ENCODE data around the gene NFATC2IP.

The NFATC2IP gene

DNA sequence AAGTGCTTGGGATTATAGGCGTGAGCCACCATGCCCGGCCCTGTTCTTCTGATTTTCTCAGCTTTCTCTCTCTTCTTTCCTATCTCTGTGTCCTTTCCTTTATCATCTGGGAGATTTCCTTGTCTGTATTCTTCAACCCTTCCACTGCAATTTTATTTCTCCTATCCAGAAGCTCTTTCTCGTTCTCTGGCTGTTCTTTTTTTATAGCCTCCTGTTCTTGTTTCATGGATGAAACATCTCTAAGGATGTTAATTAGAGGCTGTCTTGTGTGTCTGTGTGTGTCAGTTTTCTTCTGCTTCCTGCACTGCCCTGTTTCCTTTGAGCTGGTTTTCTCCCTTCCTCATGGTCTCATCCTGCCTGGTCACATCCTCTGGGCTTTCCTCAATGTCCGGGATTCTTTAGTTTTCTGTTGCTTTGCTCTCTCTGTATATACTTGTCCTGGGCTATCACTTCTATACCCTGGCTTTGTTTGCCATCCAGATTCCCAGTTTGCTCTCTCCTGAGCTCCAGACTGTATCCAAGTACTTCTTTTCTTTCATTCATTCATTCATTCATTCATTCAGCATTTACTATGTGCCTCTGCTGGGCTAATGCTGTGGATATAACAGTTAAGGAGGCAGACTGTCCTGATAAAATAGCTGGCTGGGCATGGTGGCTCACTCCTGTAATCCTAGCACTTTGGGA lies 36.6 kb downstream of the NFATC2IP start:
- H3K4me3 ChIP-seq (ENCODE audit: low read depth, low read length) = no peak overlapping the region
- no peak for DNase-seq (ENCODE audit: low read depth, low spot score)
- in situ Hi-C loops (cut with HindIII; ENCODE audit: low sequenced_read_pairs) = no loop called here
- TF ChIP-seq, protein P1, sequence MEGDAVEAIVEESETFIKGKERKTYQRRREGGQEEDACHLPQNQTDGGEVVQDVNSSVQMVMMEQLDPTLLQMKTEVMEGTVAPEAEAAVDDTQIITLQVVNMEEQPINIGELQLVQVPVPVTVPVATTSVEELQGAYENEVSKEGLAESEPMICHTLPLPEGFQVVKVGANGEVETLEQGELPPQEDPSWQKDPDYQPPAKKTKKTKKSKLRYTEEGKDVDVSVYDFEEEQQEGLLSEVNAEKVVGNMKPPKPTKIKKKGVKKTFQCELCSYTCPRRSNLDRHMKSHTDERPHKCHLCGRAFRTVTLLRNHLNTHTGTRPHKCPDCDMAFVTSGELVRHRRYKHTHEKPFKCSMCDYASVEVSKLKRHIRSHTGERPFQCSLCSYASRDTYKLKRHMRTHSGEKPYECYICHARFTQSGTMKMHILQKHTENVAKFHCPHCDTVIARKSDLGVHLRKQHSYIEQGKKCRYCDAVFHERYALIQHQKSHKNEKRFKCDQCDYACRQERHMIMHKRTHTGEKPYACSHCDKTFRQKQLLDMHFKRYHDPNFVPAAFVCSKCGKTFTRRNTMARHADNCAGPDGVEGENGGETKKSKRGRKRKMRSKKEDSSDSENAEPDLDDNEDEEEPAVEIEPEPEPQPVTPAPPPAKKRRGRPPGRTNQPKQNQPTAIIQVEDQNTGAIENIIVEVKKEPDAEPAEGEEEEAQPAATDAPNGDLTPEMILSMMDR (IDR thresholded peaks at IDR 0.05; ENCODE audit: low read depth, low read length) = no peak

DNA sequence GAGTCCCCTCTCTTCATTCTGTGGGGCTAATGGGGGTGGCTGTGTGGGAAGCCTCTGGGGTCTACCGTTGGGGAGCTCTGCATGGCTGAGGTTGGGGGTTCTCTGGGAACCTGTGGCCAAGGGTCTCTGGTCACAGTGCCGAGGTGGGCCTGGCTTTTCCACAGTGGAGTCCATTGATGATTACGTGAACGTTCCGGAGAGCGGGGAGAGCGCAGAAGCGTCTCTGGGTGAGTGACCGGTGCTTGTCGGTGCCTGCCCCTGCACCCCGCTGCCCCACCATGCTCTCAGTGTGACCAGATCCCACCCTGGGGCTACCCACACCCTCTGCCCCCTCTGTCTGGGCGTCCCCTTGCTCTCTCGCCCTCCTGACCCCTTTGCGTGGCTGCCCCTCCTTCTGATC lies 38.6 kb downstream of the NFATC2IP start:
- no peak overlapping the region for H3K4me3 ChIP-seq (ENCODE audit: low read depth, low read length)
- TF ChIP-seq, protein P1 (IDR thresholded peaks at IDR 0.05; ENCODE audit: low read depth, low read length) = no peak
- in situ Hi-C loops (cut with HindIII; ENCODE audit: low sequenced_read_pairs) = no loop called here
- DNase-seq (ENCODE audit: low read depth, low spot score) = no peak

DNA sequence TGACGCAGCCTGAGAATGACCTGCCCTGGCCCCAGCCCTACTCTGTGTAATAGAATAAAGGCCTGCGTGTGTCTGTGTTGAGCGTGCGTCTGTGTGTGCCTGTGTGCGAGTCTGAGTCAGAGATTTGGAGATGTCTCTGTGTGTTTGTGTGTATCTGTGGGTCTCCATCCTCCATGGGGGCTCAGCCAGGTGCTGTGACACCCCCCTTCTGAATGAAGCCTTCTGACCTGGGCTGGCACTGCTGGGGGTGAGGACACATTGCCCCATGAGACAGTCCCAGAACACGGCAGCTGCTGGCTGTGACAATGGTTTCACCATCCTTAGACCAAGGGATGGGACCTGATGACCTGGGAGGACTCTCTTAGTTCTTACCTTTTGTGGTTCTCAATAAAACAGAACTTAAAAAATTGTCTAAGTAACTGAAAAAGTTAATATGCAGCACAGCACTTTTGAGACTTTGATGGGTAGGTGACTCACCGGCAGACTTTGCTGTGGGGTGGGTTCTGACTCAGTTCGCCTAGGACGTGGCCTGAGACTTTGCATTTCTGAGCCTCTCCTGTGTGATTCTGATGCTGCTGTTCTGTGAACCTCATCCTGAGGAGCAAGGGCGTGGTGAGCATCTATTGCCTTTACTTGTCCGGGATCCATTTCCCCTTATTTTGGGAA lies 39.8 kb downstream of the NFATC2IP start:
- no peak overlapping the region for H3K4me3 ChIP-seq (ENCODE audit: low read depth, low read length)
- TF ChIP-seq, protein P1 (IDR thresholded peaks at IDR 0.05; ENCODE audit: low read depth, low read length) = no peak
- in situ Hi-C loops (cut with HindIII; ENCODE audit: low sequenced_read_pairs) = no loop called here
- no peak for DNase-seq (ENCODE audit: low read depth, low spot score)

DNA sequence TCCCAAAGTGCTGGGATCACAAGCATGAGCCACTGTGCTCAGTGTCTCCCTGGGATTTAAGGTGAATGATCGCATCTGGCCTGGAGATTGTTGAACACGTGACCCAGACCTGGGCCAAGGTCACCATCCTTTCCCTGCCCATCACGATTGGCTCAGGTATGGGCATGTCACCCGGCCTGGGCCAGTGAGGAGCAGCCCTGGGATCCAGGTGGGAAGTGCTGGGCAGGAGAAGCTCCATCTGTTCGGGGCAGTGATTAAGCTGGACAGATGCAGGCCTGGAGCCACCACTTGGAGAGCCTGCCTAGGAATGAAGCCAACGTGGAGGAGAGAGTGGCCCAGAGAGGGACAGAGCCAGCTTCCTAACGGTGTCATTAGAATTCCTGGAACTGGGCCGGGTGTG lies 41.0 kb downstream of the NFATC2IP start:
- H3K4me3 ChIP-seq (ENCODE audit: low read depth, low read length) = no peak overlapping the region
- TF ChIP-seq, protein P1 (IDR thresholded peaks at IDR 0.05; ENCODE audit: low read depth, low read length) = no peak
- no peak for DNase-seq (ENCODE audit: low read depth, low spot score)
- in situ Hi-C loops (cut with HindIII; ENCODE audit: low sequenced_read_pairs) = no loop called here

DNA sequence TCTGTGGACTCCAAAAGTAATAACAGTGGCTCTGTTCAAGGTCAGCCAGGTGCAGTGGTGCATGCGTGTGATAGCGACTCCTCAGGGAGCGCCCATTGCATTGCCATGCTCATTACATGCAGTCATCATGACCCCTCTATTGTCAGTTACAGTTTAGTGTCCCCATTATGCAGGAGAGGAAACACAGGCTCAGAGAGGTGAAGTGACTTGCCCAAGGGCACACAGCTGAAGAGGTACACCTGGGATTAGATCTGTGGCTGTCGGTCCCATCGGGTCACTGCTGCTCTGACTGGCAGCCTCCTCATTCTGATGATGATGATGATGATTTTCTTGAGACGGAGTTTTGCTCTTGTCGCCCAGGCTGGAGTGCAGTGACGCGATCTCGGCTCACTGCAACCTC lies 41.8 kb downstream of the NFATC2IP start:
- H3K4me3 ChIP-seq (ENCODE audit: low read depth, low read length) = no peak overlapping the region
- TF ChIP-seq, protein P1 (IDR thresholded peaks at IDR 0.05; ENCODE audit: low read depth, low read length) = no peak
- in situ Hi-C loops (cut with HindIII; ENCODE audit: low sequenced_read_pairs) = no loop called here
- no peak for DNase-seq (ENCODE audit: low read depth, low spot score)

DNA sequence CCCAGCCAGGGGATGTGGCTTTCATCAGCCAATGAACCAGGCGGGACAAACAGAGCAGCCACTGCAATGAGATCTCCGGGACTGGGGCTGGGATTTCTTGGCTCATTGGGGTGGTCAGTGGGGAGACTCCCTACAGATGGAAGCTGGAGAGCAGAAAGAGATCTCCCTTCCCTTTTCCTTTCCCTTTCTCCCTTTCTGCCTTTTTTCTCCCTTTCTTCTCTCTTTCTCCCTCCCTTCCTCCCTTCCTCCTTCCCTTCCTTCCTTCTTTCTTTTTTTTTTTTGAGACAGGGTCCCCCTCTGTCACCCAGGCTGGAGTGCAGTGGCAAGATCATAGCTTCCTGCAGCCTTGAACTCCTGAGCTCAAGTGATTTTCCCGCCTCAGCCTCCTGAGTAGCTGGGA lies 48.1 kb downstream of the NFATC2IP start:
- no peak overlapping the region for H3K4me3 ChIP-seq (ENCODE audit: low read depth, low read length)
- in situ Hi-C loops (cut with HindIII; ENCODE audit: low sequenced_read_pairs) = no loop called here
- TF ChIP-seq, protein P1 (IDR thresholded peaks at IDR 0.05; ENCODE audit: low read depth, low read length) = no peak
- no peak for DNase-seq (ENCODE audit: low read depth, low spot score)
